22Rv1 (cell line): Measurements from ENCODE around the gene WASL.
"Not testable (repeated sequence)": the region's sequence is repeated elsewhere in the genome, so short reads cannot be mapped to it uniquely, and the experiment has no call there.

Source experiments
- ZFX ChIP-seq: fragments of 450-650 bp; IDR thresholded peaks from 2 replicates; pipeline ENCODE4 v1.6.1; 2017; ENCODE audit warnings: antibody characterized with exemption, borderline replicate concordance
- TF ChIP-seq, protein P1 (sequence below): fragments of 450-650 bp; IDR thresholded peaks from 2 replicates; pipeline ENCODE4 v1.5.1; 2017; ENCODE audit warnings: mild to moderate bottlenecking

GRCh38 chr7:123795116-123795515 is 46.3 kb upstream of the WASL start:
- TF ChIP-seq, protein P1, sequence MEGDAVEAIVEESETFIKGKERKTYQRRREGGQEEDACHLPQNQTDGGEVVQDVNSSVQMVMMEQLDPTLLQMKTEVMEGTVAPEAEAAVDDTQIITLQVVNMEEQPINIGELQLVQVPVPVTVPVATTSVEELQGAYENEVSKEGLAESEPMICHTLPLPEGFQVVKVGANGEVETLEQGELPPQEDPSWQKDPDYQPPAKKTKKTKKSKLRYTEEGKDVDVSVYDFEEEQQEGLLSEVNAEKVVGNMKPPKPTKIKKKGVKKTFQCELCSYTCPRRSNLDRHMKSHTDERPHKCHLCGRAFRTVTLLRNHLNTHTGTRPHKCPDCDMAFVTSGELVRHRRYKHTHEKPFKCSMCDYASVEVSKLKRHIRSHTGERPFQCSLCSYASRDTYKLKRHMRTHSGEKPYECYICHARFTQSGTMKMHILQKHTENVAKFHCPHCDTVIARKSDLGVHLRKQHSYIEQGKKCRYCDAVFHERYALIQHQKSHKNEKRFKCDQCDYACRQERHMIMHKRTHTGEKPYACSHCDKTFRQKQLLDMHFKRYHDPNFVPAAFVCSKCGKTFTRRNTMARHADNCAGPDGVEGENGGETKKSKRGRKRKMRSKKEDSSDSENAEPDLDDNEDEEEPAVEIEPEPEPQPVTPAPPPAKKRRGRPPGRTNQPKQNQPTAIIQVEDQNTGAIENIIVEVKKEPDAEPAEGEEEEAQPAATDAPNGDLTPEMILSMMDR, result not testable (repeated sequence)
- TF ChIP-seq ZFX, result not testable (repeated sequence)
